GM18505 (cell line): ENCODE measurements around the gene SNCG.
"Not testable (repeated sequence)": the region's sequence is repeated elsewhere in the genome, so short reads cannot be mapped to it uniquely, and the experiment has no call there.

Experiments used
- ATAC-seq: cut with Tn5 transposase; IDR thresholded peaks from one replicate; pipeline ENCODE4 v1.9.1; 2021; ENCODE audit not compliant: unreplicated experiment
- POLR2A ChIP-seq: IDR thresholded peaks from 4 replicates; pipeline ENCODE4 v1.6.1; 2011; ENCODE audit warnings: borderline replicate concordance; ENCODE audit not compliant: insufficient read depth, insufficient read length; ENCODE audit errors: extremely low read depth

The SNCG gene

DNA sequence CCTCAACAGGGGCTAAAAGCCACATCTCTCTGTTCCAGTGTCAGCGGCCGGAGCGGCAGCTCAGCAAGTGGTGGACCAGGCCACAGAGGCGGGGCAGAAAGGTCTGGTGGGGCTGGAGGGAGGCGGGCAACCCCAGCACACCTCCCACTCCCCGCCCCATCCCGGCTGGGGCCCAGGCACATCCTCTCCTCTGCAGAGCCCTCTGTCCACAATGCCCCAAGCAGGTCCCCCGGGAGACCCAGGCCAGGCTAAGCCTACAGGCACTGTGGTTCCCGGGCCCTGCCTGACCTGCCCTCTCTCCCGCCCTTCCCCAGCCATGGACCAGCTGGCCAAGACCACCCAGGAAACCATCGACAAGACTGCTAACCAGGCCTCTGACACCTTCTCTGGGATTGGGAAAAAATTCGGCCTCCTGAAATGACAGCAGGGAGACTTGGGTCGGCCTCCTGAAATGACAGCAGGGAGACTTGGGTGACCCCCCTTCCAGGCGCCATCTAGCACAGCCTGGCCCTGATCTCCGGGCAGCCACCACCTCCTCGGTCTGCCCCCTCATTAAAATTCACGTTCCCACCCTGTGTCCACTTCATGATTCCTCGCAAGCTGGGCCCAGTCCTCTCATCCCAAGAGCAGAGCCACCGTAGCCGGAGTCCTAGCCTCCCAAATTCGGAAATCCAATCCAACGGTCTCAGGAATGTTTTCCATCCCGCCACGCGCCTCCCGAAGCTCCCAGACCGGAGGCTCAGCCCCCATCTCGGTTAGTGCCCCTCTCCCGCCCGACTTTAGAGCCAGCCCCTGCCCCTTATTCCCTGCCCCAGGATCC is 12.0 kb downstream of the SNCG start:
- TF ChIP-seq POLR2A: no peak
- no peak for ATAC-seq

DNA sequence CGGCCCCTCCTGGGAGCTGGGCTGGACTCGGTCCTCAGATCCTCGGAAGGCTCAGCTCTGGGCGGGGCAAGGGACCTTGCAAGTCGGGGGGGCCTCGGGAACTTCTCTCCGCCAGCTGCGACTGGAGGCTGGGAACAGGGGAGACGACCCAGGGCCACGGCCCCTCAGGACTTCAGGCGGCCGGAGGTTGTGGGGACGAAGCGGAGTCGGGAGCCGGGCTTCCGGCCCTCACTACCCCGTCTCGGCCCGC is 12.5 kb downstream of the SNCG start:
- no peak for ATAC-seq

GRCh38 chr10:86971232-86971991 is 13.0 kb downstream of the SNCG start:
- TF ChIP-seq POLR2A: no peak
- peak; percentile 85 for ATAC-seq

More for the DNA sequence above, 12.5 kb downstream of the SNCG start:
- peak; percentile 82 for TF ChIP-seq POLR2A

DNA sequence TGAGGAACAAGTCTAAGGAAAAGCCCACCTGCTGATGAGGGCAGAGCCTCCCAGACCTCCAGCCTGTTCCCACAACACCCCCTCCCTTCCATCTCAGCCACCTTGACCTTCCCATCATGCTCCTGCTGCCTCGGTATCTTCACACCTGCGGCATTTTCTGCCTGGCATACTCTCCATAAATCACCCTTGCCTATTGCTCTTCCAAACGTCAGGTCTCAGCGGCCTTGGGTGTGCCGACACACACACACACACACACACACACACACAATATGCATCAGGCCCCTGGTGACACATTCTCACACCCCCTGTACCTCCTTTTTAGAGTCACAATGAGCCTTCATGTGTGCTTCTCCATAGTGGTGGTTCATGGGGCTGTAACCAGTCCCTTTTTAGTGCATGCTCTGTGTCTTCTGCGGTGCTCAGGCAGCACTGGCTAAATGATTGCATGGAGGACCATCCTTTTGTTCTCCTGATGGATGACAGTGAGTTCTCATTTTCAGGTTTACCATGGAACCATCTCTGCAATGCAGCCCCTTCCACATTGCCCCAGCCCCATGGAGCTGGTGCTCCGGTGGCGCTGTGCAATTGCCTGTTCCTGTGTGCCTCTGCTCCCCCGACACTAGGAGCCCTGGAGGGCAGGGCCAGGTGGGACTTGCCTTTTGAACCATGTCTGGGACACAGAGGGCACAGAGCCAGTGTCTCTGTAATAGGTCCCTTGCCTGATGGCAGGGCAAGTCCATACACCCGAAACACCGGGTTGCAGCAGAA is 14.4 kb downstream of the SNCG start:
- TF ChIP-seq POLR2A: no peak
- ATAC-seq: no peak

- no peak for TF ChIP-seq POLR2A
Observed at GRCh38 chr10:86974484-86974883, 16.1 kb downstream of the SNCG start.

DNA sequence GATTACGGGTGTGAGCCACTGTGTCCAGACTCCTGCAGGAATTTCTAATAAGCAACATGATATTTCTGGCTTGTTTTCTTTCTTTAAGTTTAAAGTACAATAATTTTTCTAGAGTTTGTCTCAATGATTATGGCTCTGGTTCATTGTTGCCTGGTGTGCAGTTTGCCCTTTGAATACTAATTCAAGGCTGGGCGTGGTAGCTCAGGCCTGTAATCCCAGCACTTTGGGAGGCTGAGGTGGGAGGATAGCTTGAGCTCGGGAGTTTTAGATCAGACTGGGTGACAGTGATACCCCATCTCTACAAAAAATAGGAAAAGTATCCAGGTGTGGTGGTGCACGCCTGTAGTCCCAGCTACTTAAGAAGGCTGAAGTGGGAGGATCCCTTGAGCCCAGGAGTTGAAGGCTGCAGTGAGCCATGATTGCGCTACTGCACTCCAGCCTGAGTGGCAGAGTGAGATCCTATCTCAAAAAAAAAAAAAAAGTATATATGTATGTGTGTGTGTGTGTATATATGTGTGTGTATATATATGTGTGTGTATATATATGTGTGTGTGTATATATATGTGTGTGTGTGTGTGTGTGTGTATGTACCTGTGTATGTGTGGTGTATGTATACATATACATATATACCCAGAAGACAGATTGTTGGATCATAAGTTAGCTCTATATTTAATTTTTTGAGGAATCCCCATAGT is 18.1 kb downstream of the SNCG start:
- ATAC-seq: no peak
- no peak for TF ChIP-seq POLR2A

More at GRCh38 chr10:86974484-86974883, 16.1 kb downstream of the SNCG start:
- no peak for ATAC-seq

DNA sequence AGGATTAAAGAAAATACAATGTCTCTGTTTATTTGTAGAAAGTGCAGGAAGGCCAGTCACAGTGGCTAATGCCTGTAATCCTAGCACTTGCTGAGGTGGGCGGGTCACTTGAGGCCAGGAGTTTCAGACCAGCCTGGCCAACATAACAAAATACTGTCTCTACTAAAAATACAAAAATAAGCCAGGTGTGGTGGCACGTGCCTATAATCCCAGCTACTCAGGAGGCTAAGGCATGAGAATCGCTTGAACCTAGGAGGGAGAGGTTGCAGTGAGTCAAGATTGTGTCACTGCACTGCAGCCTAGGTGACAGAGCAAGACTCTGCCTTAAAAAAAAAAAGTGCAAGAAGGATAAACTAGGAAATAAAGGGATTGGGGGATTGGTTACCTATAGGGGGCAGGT is 20.1 kb downstream of the SNCG start:
- ATAC-seq: not testable (repeated sequence)

DNA sequence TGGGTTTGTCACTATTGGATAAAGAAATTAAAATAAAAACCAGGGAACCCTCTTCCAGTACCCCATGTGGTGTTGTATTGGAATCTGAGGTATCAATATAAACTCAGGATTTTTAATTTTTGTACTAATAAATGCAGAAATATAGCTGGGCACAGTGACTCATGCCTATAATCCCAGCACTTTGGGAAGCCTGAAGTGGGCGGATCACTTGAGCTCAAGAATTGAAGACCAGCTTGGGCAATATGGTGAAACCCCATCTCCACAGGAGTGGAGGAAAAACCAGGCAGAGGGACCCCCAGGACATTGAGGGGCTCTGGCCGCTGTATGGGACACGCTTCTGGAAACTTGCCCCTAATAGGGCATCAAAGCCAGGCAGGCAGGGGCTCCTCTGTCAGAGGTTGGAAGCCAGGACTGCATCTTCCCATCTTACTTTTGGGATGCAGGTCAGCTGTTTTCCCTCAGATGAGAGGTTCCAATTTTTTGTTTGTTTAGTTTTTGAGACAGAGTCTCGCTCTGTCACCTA is 21.0 kb downstream of the SNCG start:
- TF ChIP-seq POLR2A: no peak
- ATAC-seq: no peak

GRCh38 chr10:86979977-86980448 is 21.6 kb downstream of the SNCG start:
- TF ChIP-seq POLR2A: no peak
- ATAC-seq: no peak

GRCh38 chr10:86981020-86981419 is 22.6 kb downstream of the SNCG start:
- ATAC-seq: not testable (repeated sequence)

DNA sequence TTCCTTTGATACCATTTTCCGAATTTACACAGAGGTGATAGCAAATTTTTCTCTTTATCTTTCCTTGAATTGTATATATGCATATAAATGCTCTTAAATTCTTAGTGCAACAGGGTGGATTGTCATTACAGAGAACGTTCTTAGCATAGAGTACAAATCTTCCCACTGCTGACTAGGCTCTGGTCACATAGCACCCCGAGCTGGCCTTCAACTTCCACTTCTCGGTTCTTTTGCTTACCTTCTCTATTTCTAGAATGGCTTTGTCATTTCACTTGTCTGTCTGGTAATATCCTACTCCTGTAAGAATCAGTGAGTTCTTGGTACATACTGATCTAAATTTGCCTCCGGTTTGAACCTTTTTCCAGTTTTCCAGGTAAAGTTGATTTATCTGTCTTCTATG is 23.3 kb downstream of the SNCG start:
- no peak for TF ChIP-seq POLR2A
- ATAC-seq: no peak

DNA sequence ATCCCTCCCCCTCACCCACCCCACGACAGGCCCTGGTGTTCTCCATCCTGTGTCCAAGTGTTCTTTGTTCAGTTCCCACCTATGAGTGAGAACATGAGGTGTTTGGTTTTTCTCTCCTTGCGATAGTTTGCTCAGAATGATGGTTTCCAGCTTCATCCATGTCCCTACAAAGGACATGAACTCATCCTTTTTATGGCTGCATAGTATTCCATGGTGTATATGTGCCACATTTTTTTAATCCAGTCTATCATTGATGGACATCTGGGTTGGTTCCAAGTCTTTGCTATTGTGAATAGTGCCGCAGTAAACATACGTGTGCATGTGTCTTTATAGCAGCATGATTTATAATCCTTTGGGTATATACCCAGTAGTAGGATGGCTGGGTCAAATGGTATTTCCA is 26.1 kb downstream of the SNCG start:
- not testable (repeated sequence) for ATAC-seq

GRCh38 chr10:86988520-86988919 is 30.1 kb downstream of the SNCG start:
- no peak for ATAC-seq
- no peak for TF ChIP-seq POLR2A

DNA sequence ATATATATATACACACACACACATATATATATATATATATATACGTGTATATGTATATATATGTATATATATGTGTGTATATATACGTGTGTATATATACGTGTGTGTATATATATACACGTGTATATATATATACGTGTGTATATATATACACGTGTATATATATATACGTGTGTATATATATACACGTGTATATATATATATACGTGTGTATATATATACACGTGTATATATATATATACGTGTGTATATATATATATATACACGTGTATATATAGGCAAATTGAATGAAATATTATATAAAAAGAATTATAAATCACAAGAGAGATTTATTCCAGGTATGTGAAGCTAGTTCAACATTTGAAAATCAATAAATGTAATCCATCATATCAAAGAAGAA is 33.0 kb downstream of the SNCG start:
- not testable (repeated sequence) for ATAC-seq
